Ascending aorta (tissue), 2 donors: Measurements from ENCODE around the gene SVOPL. TPM values are rescaled to one million over a fixed set of nuclear protein-coding genes. Genes with fewer than 3 reads are reported as not detected.

Source experiments
- DNase-seq, 2 donors: peaks; one replicate each; pipeline ENCODE4 v3.0.0-alpha.2; 2019; ENCODE audit warnings: low spot score in 2 of 2
- H3K27ac ChIP-seq, 2 donors: fragments of 200-600 bp; sonication (generic); one replicate each; pipeline ENCODE4 v1.5.1; 2016 to 2017; ENCODE audit warnings: mild to moderate bottlenecking in 1 of 2
- H3K27me3 ChIP-seq: fragments of 200-600 bp; sonication (generic); one replicate; pipeline ENCODE4 v1.5.1; 2017
- H3K36me3 ChIP-seq, 2 donors: fragments of 200-600 bp; sonication (generic); one replicate each; pipeline ENCODE4 v1.5.1; 2016
- H3K4me1 ChIP-seq, 2 donors: fragments of 200-600 bp; sonication (generic); one replicate each; pipeline ENCODE4 v1.5.1; 2016 to 2017; ENCODE audit warnings: mild to moderate bottlenecking in 1 of 2
- H3K4me3 ChIP-seq, 2 donors: fragments of 200-600 bp; sonication (generic); one replicate each; pipeline ENCODE4 v1.5.1; 2016 to 2017; ENCODE audit warnings: mild to moderate bottlenecking in 1 of 2
- H3K9me3 ChIP-seq, 2 donors: fragments of 200-600 bp; sonication (generic); one replicate each; pipeline ENCODE4 v1.5.1; 2016
- intact Hi-C: fragments of 100-400 bp; cut with DNase I; formaldehyde crosslinking; loops from one replicate; pipeline ENCODE4 v1.15.1; 2023
- total RNA-seq: library from RNA; depleted of rRNA; stranded (reverse); fragments of >200 nt; gene quantifications from one replicate; pipeline ENCODE4 v1.1.0, GENCODE V29; 2016
- TF ChIP-seq, protein P1 (sequence below), 3 experiments: fragments of 200-600 bp in 2 of 3; fragments of 450-650 bp in 1 of 3; sonication (generic) in 2 of 3; IDR thresholded peaks; one replicate each; pipeline ENCODE4 v1.5.1; 2016 to 2019; ENCODE audit warnings: antibody characterized with exemption in 3 of 3, mild to moderate bottlenecking in 1 of 3, moderate library complexity in 1 of 3

The SVOPL gene
- total RNA-seq, 1 donor from 2014 or later = not detected

GRCh38 chr7:138625849-138626230, 75.3 kb downstream of the SVOPL start:
- no peaks in the 10 kb centered on the region for H3K36me3 ChIP-seq
- H3K4me1 ChIP-seq = no peaks in the 10 kb centered on the region
- no peak overlapping the region for H3K4me3 ChIP-seq
- H3K9me3 ChIP-seq = no peaks in the 10 kb centered on the region
- TF ChIP-seq, protein P1, sequence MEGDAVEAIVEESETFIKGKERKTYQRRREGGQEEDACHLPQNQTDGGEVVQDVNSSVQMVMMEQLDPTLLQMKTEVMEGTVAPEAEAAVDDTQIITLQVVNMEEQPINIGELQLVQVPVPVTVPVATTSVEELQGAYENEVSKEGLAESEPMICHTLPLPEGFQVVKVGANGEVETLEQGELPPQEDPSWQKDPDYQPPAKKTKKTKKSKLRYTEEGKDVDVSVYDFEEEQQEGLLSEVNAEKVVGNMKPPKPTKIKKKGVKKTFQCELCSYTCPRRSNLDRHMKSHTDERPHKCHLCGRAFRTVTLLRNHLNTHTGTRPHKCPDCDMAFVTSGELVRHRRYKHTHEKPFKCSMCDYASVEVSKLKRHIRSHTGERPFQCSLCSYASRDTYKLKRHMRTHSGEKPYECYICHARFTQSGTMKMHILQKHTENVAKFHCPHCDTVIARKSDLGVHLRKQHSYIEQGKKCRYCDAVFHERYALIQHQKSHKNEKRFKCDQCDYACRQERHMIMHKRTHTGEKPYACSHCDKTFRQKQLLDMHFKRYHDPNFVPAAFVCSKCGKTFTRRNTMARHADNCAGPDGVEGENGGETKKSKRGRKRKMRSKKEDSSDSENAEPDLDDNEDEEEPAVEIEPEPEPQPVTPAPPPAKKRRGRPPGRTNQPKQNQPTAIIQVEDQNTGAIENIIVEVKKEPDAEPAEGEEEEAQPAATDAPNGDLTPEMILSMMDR (IDR thresholded peaks at IDR 0.05) = no peak
- no peak for DNase-seq
- no peak overlapping the region for H3K27ac ChIP-seq
- H3K27me3 ChIP-seq = no peaks in the 10 kb centered on the region
- intact Hi-C loops = no loop called here

DNA sequence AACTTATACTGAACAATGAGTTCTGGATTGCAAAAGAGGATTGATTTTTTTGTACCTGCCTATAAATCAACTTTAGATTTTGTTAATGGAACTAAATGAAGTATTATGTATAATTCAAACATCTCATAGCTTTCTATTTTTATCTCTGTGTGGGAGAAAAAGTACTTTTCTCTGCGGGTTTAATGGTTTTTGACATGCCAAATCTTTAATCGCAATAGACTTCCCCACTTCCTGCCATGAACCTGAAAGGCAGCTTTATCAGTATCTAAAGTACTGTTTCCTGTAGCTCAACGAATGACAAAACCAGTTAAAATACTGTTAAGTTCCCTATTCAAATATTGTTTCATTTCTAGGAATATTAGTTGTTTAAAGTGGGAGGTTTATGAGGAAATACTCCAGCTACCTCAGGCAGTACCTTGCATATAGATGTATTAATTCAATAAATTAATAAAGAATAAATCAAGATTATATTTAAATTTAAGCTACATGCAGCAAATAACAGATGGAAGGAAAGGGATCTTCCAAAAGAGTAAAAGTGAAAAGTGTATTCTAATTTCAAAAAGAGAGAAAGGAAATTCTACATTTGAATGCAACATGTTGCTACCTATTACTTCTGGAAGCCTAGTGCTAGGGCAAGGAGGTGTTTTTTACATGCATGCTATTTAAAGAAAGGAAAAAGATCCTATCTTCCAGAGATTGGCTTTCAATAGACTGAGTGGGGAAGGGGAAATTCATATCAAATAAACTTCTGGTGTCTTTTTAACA, 75.9 kb downstream of the SVOPL start:
- no peaks in the 10 kb centered on the region for H3K27me3 ChIP-seq
- no peaks in the 10 kb centered on the region for H3K4me1 ChIP-seq
- no peaks in the 10 kb centered on the region for H3K36me3 ChIP-seq
- no peaks in the 10 kb centered on the region for H3K9me3 ChIP-seq
- no peak for DNase-seq
- TF ChIP-seq, protein P1 (IDR thresholded peaks at IDR 0.05) = no peak
- H3K27ac ChIP-seq = no peak overlapping the region
- no peak overlapping the region for H3K4me3 ChIP-seq
- intact Hi-C loops = no loop called here

DNA sequence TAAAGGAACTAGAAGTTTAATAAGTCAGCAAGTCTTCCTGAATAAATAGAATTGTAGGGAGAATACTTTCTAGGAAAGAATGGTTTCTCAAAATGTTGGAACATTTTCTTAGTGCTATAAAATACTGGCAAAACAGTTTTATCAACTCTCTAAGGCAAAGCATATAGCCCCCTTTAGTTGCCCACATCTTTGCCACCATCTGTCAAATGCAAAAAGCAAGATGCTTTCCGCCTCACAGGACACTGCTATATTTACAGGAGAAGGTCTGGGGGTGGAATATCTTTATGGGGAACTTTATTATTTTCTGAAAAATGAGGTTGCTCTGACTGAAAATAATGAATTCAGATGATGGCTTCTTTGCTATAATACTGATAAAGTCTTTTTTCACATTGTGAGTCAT, 78.3 kb downstream of the SVOPL start:
- no peak for DNase-seq
- Histone ChIP-seq H3K9me3 (no peaks in the 10 kb centered on the region), H3K27me3 (no peaks in the 10 kb centered on the region), H3K4me1 (no peaks in the 10 kb centered on the region), H3K27ac (no peak overlapping the region), H3K4me3 (no peak overlapping the region), H3K36me3 (no peaks in the 10 kb centered on the region)
- intact Hi-C loops = no loop called here
- TF ChIP-seq, protein P1 (IDR thresholded peaks at IDR 0.05) = no peak

DNA sequence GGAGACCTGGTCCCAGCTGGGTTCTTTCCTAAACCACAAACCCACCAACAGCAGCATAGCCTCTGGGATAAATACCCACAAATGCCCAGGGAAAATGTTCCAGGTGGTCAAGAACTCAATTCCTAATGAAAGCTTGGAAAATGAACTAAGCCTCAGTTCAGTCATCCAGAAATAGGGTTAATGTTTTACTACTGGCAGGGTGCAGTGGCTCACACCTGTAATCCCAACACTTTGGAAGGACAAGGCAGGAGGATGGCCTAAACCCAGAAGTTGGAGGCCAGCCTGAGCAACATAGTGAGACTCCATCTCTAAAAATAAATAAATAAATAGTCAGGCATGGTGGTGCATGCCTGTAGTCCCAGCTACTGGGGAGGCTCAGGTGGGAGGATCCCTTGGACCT, 82.2 kb downstream of the SVOPL start:
- H3K4me1 ChIP-seq = no peaks in the 10 kb centered on the region
- intact Hi-C loops = no loop called here
- H3K36me3 ChIP-seq = no peaks in the 10 kb centered on the region

GRCh38 chr7:138618506-138618905, 82.7 kb downstream of the SVOPL start:
- TF ChIP-seq, protein P1 (IDR thresholded peaks at IDR 0.05) = no peak
- Histone ChIP-seq H3K27me3 (no peaks in the 10 kb centered on the region), H3K36me3 (no peaks in the 10 kb centered on the region), H3K27ac (no peak overlapping the region), H3K9me3 (no peaks in the 10 kb centered on the region), H3K4me3 (no peak overlapping the region), H3K4me1 (no peaks in the 10 kb centered on the region)
- intact Hi-C loops = no loop called here
- no peak for DNase-seq

More for the DNA sequence above, 82.2 kb downstream of the SVOPL start:
- Histone ChIP-seq H3K27ac (no peak overlapping the region), H3K9me3 (no peaks in the 10 kb centered on the region), H3K27me3 (no peaks in the 10 kb centered on the region), H3K4me3 (no peak overlapping the region)
- DNase-seq = no peak
- TF ChIP-seq, protein P1 (IDR thresholded peaks at IDR 0.05) = no peak
